Osteoblast (primary cell): ENCODE data around the gene AGAP9. TPM values are rescaled to one million over a fixed set of nuclear protein-coding genes. Genes with fewer than 3 reads are reported as not detected.
"Not testable (repeated sequence)": the region's sequence is repeated elsewhere in the genome, so short reads cannot be mapped to it uniquely, and the experiment has no call there.

Source experiments
- DNase-seq: peaks from one replicate; pipeline ENCODE4 v3.0.0; 2011; ENCODE audit warnings: low spot score, mixed read lengths; ENCODE audit not compliant: insufficient read length; ENCODE audit errors: missing footprints
- H2AFZ ChIP-seq: 2 replicates; pipeline ENCODE4 v1.6.0; 2011; ENCODE audit warnings: mild to moderate bottlenecking, low read length
- H3K27ac ChIP-seq: 2 replicates; pipeline ENCODE4 v1.5.1; 2011; ENCODE audit warnings: mild to moderate bottlenecking, low read depth, low read length, moderate library complexity
- H3K27me3 ChIP-seq: 2 replicates; pipeline ENCODE4 v1.6.0; 2012; ENCODE audit warnings: mild to moderate bottlenecking, control low read depth, inconsistent platforms, low read length, moderate library complexity; ENCODE audit not compliant: insufficient read depth
- H3K36me3 ChIP-seq: 2 replicates; pipeline ENCODE4 v1.5.1; 2011; ENCODE audit warnings: mild to moderate bottlenecking, low read length, control low read depth, moderate library complexity; ENCODE audit not compliant: insufficient read depth
- H3K4me1 ChIP-seq: 2 replicates; pipeline ENCODE4 v1.5.1; 2011; ENCODE audit warnings: mild to moderate bottlenecking, low read length, control low read depth, moderate library complexity; ENCODE audit not compliant: insufficient read depth
- H3K4me2 ChIP-seq: 2 replicates; pipeline ENCODE4 v1.6.0; 2011; ENCODE audit warnings: mild to moderate bottlenecking, low read length; ENCODE audit not compliant: insufficient read depth
- H3K4me3 ChIP-seq: fragments of 200-600 bp; sonication (generic); 3 replicates; pipeline ENCODE4 v1.5.1; 2012; ENCODE audit warnings: mild to moderate bottlenecking, low read length, inconsistent platforms; ENCODE audit not compliant: insufficient read depth
- H3K79me2 ChIP-seq: 2 replicates; pipeline ENCODE4 v1.6.0; 2012; ENCODE audit warnings: mild to moderate bottlenecking, low read length, control low read depth, inconsistent platforms; ENCODE audit not compliant: insufficient read depth
- H3K9me3 ChIP-seq: 2 replicates; pipeline ENCODE4 v1.5.1; 2011; ENCODE audit warnings: low read depth, low read length, control low read depth
- H4K20me1 ChIP-seq: 2 replicates; pipeline ENCODE4 v1.6.0; 2012; ENCODE audit warnings: mild to moderate bottlenecking, low read length, control low read depth; ENCODE audit not compliant: insufficient read depth
- total RNA-seq: library from RNA; depleted of rRNA; stranded (reverse); fragments of >200 nt; gene quantifications from 2 replicates; pipeline ENCODE4 v1.2.3, GENCODE V29; 2012

Gene AGAP9
- total RNA-seq: 6.2 and 8.3 TPM in 2 replicates

DNA sequence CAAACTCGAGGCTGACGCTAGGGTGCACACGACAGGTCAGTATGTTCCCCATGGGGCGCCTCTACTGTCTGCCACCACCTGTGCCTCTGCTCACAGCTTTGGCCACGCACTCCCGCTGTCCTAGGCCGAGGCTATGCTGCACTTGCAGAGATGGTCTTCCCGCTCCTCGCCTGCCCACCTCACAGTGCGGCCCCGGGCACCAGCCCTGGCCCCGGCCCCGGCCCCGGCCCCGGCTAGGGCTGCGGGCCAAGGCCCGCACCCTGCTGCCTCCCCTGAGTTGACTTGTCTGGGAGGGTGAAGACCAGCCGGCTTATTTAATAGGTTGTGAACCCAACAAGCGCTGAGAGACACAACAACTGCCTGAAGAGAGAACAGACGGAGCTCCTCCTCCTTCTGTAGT lies at the start of gene AGAP9:
Gene AGAP9, minus strand, starts transcription at position 164 of the 400 bp plus-strand sequence. Its CDS starts 112 bp downstream, at position 52.
- not testable (repeated sequence) for H3K36me3 ChIP-seq, H3K27me3 ChIP-seq, H2AFZ ChIP-seq, H3K27ac ChIP-seq, H3K79me2 ChIP-seq, H3K4me2 ChIP-seq, H3K4me3 ChIP-seq, H3K9me3 ChIP-seq, DNase-seq, H4K20me1 ChIP-seq, H3K4me1 ChIP-seq

GRCh38 chr10:47571138-47571912 lies 47.9 kb upstream of the AGAP9 start:
- not testable (repeated sequence) for H3K9me3 ChIP-seq, DNase-seq, H3K4me2 ChIP-seq, H3K27me3 ChIP-seq, H3K79me2 ChIP-seq, H2AFZ ChIP-seq, H3K36me3 ChIP-seq, H3K4me3 ChIP-seq, H3K27ac ChIP-seq, H3K4me1 ChIP-seq, H4K20me1 ChIP-seq

GRCh38 chr10:47566757-47567156 lies 43.3 kb upstream of the AGAP9 start:
- not testable (repeated sequence) for H3K36me3 ChIP-seq, H3K27ac ChIP-seq, H3K4me1 ChIP-seq, H4K20me1 ChIP-seq, H3K4me2 ChIP-seq, H3K79me2 ChIP-seq, H3K9me3 ChIP-seq, H3K4me3 ChIP-seq, DNase-seq, H3K27me3 ChIP-seq, H2AFZ ChIP-seq

DNA sequence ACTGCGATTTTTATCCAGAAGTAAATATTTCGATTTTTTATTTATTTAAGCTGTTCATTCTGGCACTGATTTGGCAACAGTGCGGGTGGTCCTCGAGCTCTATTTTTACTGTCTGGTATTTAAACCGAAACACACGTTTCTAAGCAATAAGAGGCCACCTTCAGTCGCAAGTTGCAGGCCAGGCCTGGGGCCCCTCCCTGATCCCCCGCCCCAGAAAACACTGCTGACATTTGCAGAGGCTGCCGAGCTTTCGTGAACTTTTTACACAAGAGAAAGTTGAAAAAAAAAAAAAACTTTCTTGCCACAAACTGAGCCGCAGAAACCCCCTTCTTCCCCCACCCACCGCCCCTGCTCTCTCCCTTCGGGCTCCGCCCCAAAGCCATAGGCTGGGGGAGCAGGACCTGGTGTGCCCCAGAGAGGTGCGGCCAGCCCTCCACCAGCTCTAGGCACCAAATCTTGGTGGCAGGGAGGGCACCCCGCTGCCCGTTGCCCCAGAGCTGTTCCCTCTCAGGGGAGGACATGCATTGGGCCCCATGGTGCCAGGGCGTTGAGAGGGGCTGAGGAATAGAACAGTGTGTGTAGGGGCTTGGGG lies 42.8 kb upstream of the AGAP9 start:
- DNase-seq, H3K9me3 ChIP-seq, H4K20me1 ChIP-seq, H2AFZ ChIP-seq, H3K27ac ChIP-seq, H3K27me3 ChIP-seq, H3K4me3 ChIP-seq, H3K4me1 ChIP-seq, H3K36me3 ChIP-seq, H3K4me2 ChIP-seq, H3K79me2 ChIP-seq: not testable (repeated sequence)

GRCh38 chr10:47565517-47565920 lies 42.1 kb upstream of the AGAP9 start:
- not testable (repeated sequence) for H3K4me3 ChIP-seq, H3K27me3 ChIP-seq, H4K20me1 ChIP-seq, H3K4me1 ChIP-seq, DNase-seq, H3K79me2 ChIP-seq, H3K4me2 ChIP-seq, H2AFZ ChIP-seq, H3K9me3 ChIP-seq, H3K27ac ChIP-seq, H3K36me3 ChIP-seq

DNA sequence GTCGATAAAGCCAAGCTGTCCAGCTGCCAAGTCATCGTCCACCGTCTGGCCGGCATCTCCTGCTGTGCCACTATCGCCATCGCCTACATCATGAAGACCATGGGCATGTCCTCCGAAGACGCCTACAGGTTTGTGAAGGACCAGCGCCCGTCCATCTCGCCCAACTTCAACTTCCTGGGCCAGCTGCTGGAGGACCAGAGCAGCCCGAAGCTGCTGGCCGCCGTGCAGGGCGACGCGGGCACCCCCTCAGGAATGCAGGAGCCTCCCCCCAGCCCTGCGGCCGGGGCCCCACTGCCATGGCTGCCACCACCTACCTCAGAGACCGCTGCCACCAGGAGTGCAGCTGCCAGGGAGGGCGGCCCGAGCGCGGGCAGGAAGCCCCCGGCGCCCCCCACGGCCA lies 41.5 kb upstream of the AGAP9 start:
- H3K27ac ChIP-seq, H3K4me3 ChIP-seq, H2AFZ ChIP-seq, H3K4me1 ChIP-seq, DNase-seq, H4K20me1 ChIP-seq, H3K79me2 ChIP-seq, H3K9me3 ChIP-seq, H3K27me3 ChIP-seq, H3K4me2 ChIP-seq, H3K36me3 ChIP-seq: not testable (repeated sequence)

DNA sequence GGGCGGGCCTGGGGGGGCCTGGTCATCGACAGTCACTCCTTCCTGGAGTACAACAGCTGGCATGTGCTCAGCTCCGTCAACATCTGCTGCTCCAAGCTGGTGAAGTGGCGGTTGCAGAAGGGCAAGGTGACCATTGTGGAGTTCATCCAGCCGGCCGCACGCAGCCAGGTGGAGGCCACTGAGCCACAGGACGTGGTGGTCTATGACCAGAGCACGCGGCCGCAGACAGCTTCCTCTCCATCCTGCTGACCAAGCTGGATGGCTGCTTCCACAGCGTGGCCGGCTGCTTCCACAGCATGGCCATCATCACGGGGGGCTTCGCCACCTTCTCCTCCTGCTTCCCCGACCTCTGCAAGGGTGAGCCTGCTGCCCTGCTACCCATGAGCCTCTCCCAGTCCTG lies 40.9 kb upstream of the AGAP9 start:
- not testable (repeated sequence) for H3K27me3 ChIP-seq, H3K4me3 ChIP-seq, H3K4me2 ChIP-seq, H3K9me3 ChIP-seq, H3K4me1 ChIP-seq, H3K36me3 ChIP-seq, H2AFZ ChIP-seq, H3K79me2 ChIP-seq, H4K20me1 ChIP-seq, H3K27ac ChIP-seq, DNase-seq

DNA sequence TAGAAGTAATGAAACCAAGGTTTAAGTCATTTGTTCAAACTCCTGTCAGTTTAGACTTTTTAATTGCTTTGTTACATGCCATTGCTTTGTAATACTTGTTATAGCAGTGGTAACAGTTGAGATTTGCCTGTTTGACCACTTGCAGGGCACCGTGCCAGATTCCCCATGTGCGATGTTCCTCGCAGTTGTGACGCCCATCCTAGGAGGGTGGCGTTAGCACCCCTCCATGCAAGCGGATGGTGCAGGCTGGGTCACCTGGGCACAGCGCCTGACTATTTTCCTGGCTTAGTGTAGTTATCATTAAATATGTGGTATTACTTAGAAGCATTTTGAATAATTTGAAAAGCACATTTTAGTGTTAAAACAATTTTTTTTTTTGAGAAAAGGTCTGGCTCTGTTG lies 37.0 kb upstream of the AGAP9 start:
- not testable (repeated sequence) for DNase-seq, H3K4me3 ChIP-seq, H3K27ac ChIP-seq, H4K20me1 ChIP-seq, H3K36me3 ChIP-seq, H3K27me3 ChIP-seq, H3K9me3 ChIP-seq, H2AFZ ChIP-seq, H3K4me2 ChIP-seq, H3K79me2 ChIP-seq, H3K4me1 ChIP-seq

DNA sequence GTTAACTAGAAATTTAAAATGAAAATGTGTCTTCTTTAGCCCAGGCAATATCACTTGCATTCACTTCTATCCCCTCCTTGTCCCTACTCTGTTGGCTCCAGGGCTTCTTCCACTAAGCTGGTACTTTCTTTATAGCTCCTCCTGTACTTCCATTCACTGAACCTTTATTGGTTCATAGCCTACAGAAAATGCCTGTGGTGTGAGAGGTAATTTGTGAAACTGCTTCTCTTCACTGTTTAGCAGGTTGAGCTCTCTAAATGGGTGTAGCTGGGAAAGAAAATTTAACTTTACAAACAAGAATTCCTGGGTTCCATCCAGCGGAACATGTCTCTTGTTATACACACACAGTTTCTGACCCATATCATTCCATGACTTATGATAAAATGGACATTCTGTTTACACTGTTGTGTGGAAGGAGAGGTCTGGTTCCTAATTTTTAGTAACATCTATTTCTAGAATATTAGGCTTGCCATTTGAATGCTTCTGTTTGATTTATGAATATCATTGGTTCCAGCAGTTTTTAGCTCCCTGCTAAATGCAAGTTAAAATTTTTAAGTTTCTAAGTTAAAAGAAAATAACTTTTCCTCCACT lies 36.4 kb upstream of the AGAP9 start:
- DNase-seq, H4K20me1 ChIP-seq: not testable (repeated sequence)

More for the DNA sequence above, 36.4 kb upstream of the AGAP9 start:
- H3K36me3 ChIP-seq, H3K4me1 ChIP-seq, H3K4me3 ChIP-seq, H3K9me3 ChIP-seq, H3K79me2 ChIP-seq, H3K27me3 ChIP-seq, H2AFZ ChIP-seq, H3K4me2 ChIP-seq: not testable (repeated sequence)
- H3K27ac ChIP-seq: peak overlapping the region; percentile 98
